Measurements from ENCODE around the gene PRAMEF4. TPM values are rescaled to one million over a fixed set of nuclear protein-coding genes. Genes with fewer than 3 reads are reported as not detected.
"Not testable (repeated sequence)": the region's sequence is repeated elsewhere in the genome, so short reads cannot be mapped to it uniquely, and the experiment has no call there.

PRAMEF4 gene
- total and polyA plus RNA-seq, 2 experiments from 2014 or later = not detected

GRCh38 chr1:12863131-12863880 lies 22.7 kb downstream of the PRAMEF4 start:
- not testable (repeated sequence) for H3K9me2 ChIP-seq (replicated peaks; ENCODE audit: insufficient read depth); H3K27ac ChIP-seq; H4K20me1 ChIP-seq (ENCODE audit: insufficient read depth, poor library complexity, severe bottlenecking); H3K79me2 ChIP-seq; H3K4me3 ChIP-seq; DNase-seq (ENCODE audit: low spot score); H3K36me3 ChIP-seq (replicated peaks; ENCODE audit: insufficient read depth, low read depth); H3K27me3 ChIP-seq; H3K4me1 ChIP-seq (ENCODE audit: insufficient read depth); H2AFZ ChIP-seq; H3K4me2 ChIP-seq; H3K9me3 ChIP-seq (ENCODE audit: low read depth)
- WGBS (ENCODE audit: low lambda C conversion rate, missing lambda C conversion rate) = 86% methylated on average over 3 of the region's 7 CpGs

GRCh38 chr1:12856786-12857185 lies 29.2 kb downstream of the PRAMEF4 start, which contains the start of gene PRAMEF2:
TSS of gene PRAMEF2 (plus strand) at chr1:12857086. CDS start at chr1:12859010, 1,924 bp downstream.
- H3K27me3 ChIP-seq; H3K79me2 ChIP-seq; H3K4me3 ChIP-seq; H3K9me2 ChIP-seq (replicated peaks; ENCODE audit: insufficient read depth); H3K4me2 ChIP-seq; H3K36me3 ChIP-seq (replicated peaks; ENCODE audit: insufficient read depth, low read depth); H3K4me1 ChIP-seq (ENCODE audit: insufficient read depth); H3K27ac ChIP-seq; H4K20me1 ChIP-seq (ENCODE audit: insufficient read depth, poor library complexity, severe bottlenecking); H2AFZ ChIP-seq; H3K9me3 ChIP-seq (ENCODE audit: low read depth); DNase-seq (ENCODE audit: low spot score): not testable (repeated sequence)
- WGBS (ENCODE audit: low lambda C conversion rate, missing lambda C conversion rate) = 36% methylated on average over 2 of the region's 2 CpGs

DNA sequence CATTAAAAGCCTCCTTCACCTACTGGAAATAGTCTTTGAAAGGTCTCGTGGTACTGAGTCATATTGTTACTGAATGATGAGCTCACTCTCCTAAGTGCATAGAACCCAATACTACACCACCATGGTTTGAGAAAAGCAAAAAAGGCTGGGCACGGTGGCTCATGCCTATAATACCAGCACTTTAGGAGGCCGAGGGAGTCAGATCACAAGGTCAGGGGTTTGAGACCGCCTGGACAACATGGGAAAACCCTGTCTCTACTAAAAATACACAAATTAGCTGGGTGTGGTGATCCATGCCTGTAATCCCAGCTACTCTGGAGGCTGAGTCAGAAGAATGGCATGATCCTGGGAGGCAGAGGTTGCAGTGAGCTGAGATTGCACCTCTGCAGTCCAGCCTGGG lies 34.2 kb downstream of the PRAMEF4 start:
- 56% methylated on average over 4 of the region's 4 CpGs for WGBS (ENCODE audit: low lambda C conversion rate, missing lambda C conversion rate)
- no peaks in the 10 kb centered on the region for H3K4me1 ChIP-seq (ENCODE audit: insufficient read depth)
- H3K27me3 ChIP-seq = no peaks in the 10 kb centered on the region
- no peak overlapping the region for H2AFZ ChIP-seq
- H3K9me3 ChIP-seq (ENCODE audit: low read depth) = no peaks in the 10 kb centered on the region
- no peak overlapping the region for H3K4me3 ChIP-seq
- no peak overlapping the region for H3K4me2 ChIP-seq
- H3K9me2 ChIP-seq (replicated peaks; ENCODE audit: insufficient read depth) = no peaks in the 10 kb centered on the region
- H3K36me3 ChIP-seq (replicated peaks; ENCODE audit: insufficient read depth, low read depth) = no peaks in the 10 kb centered on the region
- no peaks in the 10 kb centered on the region for H4K20me1 ChIP-seq (ENCODE audit: insufficient read depth, poor library complexity, severe bottlenecking)
- TF ChIP-seq, protein P1, sequence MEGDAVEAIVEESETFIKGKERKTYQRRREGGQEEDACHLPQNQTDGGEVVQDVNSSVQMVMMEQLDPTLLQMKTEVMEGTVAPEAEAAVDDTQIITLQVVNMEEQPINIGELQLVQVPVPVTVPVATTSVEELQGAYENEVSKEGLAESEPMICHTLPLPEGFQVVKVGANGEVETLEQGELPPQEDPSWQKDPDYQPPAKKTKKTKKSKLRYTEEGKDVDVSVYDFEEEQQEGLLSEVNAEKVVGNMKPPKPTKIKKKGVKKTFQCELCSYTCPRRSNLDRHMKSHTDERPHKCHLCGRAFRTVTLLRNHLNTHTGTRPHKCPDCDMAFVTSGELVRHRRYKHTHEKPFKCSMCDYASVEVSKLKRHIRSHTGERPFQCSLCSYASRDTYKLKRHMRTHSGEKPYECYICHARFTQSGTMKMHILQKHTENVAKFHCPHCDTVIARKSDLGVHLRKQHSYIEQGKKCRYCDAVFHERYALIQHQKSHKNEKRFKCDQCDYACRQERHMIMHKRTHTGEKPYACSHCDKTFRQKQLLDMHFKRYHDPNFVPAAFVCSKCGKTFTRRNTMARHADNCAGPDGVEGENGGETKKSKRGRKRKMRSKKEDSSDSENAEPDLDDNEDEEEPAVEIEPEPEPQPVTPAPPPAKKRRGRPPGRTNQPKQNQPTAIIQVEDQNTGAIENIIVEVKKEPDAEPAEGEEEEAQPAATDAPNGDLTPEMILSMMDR (IDR thresholded peaks at IDR 0.05; ENCODE audit: poor library complexity) = no peak
- TF ChIP-seq EZH2phosphoT487 (IDR thresholded peaks at IDR 0.05; ENCODE audit: low read depth, severe bottlenecking, unreplicated experiment) (no peak), EZH2 (IDR thresholded peaks at IDR 0.05; ENCODE audit: borderline replicate concordance) (no peak)
- H3K79me2 ChIP-seq = no peaks in the 10 kb centered on the region
- no peak for DNase-seq (ENCODE audit: low spot score)
- H3K27ac ChIP-seq = no peak overlapping the region

- DNase-seq (ENCODE audit: low spot score); H3K27me3 ChIP-seq; H3K4me1 ChIP-seq (ENCODE audit: insufficient read depth); H3K4me3 ChIP-seq; H3K36me3 ChIP-seq (replicated peaks; ENCODE audit: insufficient read depth, low read depth); H4K20me1 ChIP-seq (ENCODE audit: insufficient read depth, poor library complexity, severe bottlenecking); H3K79me2 ChIP-seq; H3K4me2 ChIP-seq; H3K9me2 ChIP-seq (replicated peaks; ENCODE audit: insufficient read depth); H3K9me3 ChIP-seq (ENCODE audit: low read depth); H3K27ac ChIP-seq; H2AFZ ChIP-seq: not testable (repeated sequence)
- 75% methylated on average over 7 of the region's 7 CpGs for WGBS (ENCODE audit: low lambda C conversion rate, missing lambda C conversion rate)
Measured at GRCh38 chr1:12848620-12849019, 37.4 kb downstream of the PRAMEF4 start, which contains the start of gene HNRNPCL1. TSS of gene HNRNPCL1 (minus strand) at chr1:12848720. CDS start at chr1:12848289, 431 bp downstream.

- not testable (repeated sequence) for H3K27me3 ChIP-seq; H3K27ac ChIP-seq; H4K20me1 ChIP-seq (ENCODE audit: insufficient read depth, poor library complexity, severe bottlenecking); H3K9me3 ChIP-seq (ENCODE audit: low read depth); H3K4me3 ChIP-seq; H3K4me2 ChIP-seq; H3K9me2 ChIP-seq (replicated peaks; ENCODE audit: insufficient read depth); H3K79me2 ChIP-seq; H3K36me3 ChIP-seq (replicated peaks; ENCODE audit: insufficient read depth, low read depth); DNase-seq (ENCODE audit: low spot score); H2AFZ ChIP-seq; H3K4me1 ChIP-seq (ENCODE audit: insufficient read depth)
- 66% methylated on average over 2 of the region's 2 CpGs for WGBS (ENCODE audit: low lambda C conversion rate, missing lambda C conversion rate)
Measured at GRCh38 chr1:12833251-12833650, 52.8 kb downstream of the PRAMEF4 start.

- not testable (repeated sequence) for H3K4me1 ChIP-seq (ENCODE audit: insufficient read depth); H2AFZ ChIP-seq; H3K79me2 ChIP-seq; H3K9me3 ChIP-seq (ENCODE audit: low read depth); H3K36me3 ChIP-seq (replicated peaks; ENCODE audit: insufficient read depth, low read depth); H3K27ac ChIP-seq; H3K4me2 ChIP-seq; H3K4me3 ChIP-seq; H4K20me1 ChIP-seq (ENCODE audit: insufficient read depth, poor library complexity, severe bottlenecking); H3K27me3 ChIP-seq; H3K9me2 ChIP-seq (replicated peaks; ENCODE audit: insufficient read depth); DNase-seq (ENCODE audit: low spot score)
- WGBS (ENCODE audit: low lambda C conversion rate, missing lambda C conversion rate) = 39% methylated on average over 3 of the region's 3 CpGs
Measured at GRCh38 chr1:12831310-12831709, 54.7 kb downstream of the PRAMEF4 start, which contains the start of gene PRAMEF11. TSS of gene PRAMEF11 (minus strand) at chr1:12831410. CDS start at chr1:12828789, 2,621 bp downstream.
